ENCODE measurements around the gene SMAGP.

GRCh38 chr12:51306507-51306906, 36.3 kb upstream of the SMAGP start:
- TF ChIP-seq, protein P1, sequence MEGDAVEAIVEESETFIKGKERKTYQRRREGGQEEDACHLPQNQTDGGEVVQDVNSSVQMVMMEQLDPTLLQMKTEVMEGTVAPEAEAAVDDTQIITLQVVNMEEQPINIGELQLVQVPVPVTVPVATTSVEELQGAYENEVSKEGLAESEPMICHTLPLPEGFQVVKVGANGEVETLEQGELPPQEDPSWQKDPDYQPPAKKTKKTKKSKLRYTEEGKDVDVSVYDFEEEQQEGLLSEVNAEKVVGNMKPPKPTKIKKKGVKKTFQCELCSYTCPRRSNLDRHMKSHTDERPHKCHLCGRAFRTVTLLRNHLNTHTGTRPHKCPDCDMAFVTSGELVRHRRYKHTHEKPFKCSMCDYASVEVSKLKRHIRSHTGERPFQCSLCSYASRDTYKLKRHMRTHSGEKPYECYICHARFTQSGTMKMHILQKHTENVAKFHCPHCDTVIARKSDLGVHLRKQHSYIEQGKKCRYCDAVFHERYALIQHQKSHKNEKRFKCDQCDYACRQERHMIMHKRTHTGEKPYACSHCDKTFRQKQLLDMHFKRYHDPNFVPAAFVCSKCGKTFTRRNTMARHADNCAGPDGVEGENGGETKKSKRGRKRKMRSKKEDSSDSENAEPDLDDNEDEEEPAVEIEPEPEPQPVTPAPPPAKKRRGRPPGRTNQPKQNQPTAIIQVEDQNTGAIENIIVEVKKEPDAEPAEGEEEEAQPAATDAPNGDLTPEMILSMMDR (IDR thresholded peaks at IDR 0.05; ENCODE audit: low read length): no peak
- no peak for TF ChIP-seq EZH2 (IDR thresholded peaks at IDR 0.05; ENCODE audit: borderline replicate concordance, low read length)

Measured in OCI-LY1 (cell line).